Astrocyte (in vitro differentiated cells and primary cell): Measurements from ENCODE around the gene ARHGAP24.

Experiments used
- EZH2 ChIP-seq: IDR thresholded peaks from 2 replicates; pipeline ENCODE4 v1.6.1; 2012; ENCODE audit warnings: mild to moderate bottlenecking, low read length, inconsistent platforms; ENCODE audit not compliant: insufficient read depth
- TF ChIP-seq, protein P1 (sequence below): IDR thresholded peaks from 2 replicates; pipeline ENCODE4 v1.5.1; 2011; ENCODE audit warnings: low read depth, mild to moderate bottlenecking, inconsistent platforms, low read length, moderate library complexity; ENCODE audit not compliant: insufficient read depth

DNA sequence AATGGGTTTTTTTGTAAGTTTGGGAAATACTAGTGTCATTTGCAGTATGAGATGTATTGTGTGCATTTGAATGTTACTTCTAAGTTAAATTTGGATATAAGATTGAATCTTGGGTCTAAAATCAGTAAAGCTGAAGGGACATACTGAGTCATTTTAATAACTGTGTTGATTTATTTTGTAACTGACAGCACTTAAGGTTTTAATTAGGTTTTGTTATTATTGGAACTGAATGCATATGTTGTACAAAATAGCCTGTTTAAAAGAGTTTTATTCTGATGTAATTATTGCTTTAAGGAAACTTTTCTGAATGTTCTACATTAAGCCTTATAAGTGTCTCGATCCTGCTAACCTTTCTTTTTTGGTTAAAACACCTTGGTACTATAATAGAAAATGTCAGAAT lies 488.3 kb downstream of the ARHGAP24 start:
- TF ChIP-seq, protein P1, sequence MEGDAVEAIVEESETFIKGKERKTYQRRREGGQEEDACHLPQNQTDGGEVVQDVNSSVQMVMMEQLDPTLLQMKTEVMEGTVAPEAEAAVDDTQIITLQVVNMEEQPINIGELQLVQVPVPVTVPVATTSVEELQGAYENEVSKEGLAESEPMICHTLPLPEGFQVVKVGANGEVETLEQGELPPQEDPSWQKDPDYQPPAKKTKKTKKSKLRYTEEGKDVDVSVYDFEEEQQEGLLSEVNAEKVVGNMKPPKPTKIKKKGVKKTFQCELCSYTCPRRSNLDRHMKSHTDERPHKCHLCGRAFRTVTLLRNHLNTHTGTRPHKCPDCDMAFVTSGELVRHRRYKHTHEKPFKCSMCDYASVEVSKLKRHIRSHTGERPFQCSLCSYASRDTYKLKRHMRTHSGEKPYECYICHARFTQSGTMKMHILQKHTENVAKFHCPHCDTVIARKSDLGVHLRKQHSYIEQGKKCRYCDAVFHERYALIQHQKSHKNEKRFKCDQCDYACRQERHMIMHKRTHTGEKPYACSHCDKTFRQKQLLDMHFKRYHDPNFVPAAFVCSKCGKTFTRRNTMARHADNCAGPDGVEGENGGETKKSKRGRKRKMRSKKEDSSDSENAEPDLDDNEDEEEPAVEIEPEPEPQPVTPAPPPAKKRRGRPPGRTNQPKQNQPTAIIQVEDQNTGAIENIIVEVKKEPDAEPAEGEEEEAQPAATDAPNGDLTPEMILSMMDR: no peak
- TF ChIP-seq EZH2: no peak
